T-helper 2 cell (primary cell): ENCODE measurements around the gene SACS.
A peak's percentile ranks its signal among the peaks of the same experiment; 100 is the strongest.
"Not testable (repeated sequence)": the region's sequence is repeated elsewhere in the genome, so short reads cannot be mapped to it uniquely, and the experiment has no call there.

Experiments
- DNase-seq, 5 experiments: peaks; one replicate each; pipeline versions ENCODE4 v3.0.0 to v3.0.0-alpha.2; 2012 to 2022

Gene SACS

DNA sequence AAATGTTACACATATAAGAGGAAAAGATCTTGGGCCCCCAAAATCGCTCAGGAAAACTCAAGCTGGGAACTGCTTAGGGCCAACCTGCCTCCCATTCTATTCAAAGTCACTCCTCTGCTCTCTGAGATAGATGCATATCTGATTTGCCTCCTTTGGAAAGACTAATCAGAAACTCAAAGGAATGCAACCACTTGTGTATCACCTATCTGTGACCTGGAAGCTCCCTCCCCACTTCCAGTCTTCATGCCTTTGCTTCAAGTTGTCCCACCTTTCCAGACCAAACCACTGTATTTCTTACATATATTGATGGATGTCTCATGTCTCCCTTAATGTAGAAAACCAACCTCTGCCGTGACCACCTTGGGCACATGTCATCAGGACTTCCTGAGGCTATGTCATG lies 32.3 kb downstream of the SACS start:
- not testable (repeated sequence) for DNase-seq

DNA sequence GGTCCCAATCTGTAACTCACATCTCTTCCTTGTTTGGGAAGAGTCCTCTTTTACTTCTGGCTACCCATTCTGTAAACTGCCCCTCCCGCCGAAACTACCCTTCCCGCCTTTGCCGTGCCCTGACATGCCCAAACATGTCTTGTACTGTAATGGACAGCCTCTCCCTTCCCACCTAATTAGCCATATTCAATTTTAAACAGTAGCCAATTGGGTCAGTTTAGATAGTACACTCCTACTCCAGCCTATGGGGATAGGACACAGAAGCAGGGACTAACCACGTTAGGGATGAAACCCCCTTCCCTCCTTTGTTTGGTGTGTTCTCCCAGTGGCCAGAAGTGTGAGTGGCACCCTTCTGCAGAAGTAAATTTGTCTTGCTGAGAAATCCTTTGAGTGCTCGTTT lies 34.2 kb downstream of the SACS start:
- DNase-seq, result no peak

DNA sequence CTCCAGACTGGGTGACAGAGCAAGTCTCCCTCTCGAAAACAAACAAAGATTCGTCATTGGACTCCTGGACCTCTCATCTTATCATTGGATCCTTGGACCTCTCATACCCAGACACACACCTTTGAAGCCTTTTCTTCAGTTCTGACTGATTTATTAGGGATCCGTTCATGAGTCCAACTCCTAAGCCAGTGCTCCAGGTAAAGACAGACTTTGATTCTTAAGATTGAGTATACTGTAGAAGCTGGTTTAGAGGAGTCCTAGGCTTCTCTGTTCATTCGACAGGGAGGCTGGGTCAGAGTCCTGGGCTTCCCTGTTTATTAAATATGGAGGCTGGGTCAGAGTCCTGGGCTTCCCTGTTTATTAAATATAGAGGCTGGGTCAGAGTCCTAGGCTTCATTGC lies 38.7 kb downstream of the SACS start:
- no peak for DNase-seq

DNA sequence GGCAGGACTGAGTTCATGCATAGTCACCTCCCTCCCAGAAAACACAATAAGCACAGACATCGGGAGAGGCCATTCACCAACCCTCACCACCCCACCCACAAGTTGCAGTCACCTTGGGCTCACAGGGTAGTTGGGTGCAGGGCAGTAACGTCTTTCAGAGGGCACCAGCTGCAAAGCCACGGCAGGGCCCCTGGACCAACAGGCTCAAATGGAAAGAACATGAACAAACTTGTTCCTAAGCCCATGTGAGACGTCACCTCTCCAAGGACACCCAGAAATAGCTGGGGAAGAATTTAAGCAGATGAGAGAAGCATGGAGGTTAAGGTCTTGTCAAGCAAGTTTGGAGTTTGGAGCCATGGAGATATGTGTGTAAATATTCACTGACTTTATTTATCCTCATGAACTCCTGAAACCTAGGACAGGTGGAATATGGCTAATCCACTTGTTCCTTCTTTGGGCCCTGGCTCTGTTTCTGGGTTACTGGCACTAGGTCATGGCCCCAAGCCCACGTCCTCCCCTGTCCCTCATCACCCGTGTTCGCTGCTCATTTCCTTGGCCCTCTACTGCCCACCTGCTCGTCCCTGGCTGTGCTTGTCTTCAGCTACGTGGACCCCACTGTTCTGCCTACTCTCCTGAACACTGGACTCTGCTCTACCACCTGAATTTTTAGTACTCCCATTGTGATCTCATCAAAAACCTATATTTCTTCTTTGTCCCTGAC lies 40.4 kb downstream of the SACS start:
- no peak for DNase-seq

DNA sequence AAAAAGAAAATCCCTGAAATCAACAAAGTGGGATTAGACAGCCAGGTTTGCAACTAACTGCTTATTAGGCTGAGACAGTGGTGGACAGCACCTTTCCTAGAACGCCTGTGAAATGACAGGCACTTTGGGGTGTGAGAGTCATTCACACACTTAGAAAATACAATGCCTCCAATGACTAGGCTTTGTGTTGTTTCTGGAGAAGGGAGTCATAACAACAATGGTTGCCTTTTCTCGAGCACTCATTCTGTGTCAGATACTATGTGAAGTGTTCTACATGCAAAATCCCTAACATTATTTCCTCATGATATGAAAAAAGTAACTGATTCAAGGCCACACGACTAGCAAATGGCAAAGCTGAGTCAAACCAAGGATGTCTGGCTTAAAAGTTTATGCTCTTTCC lies 41.2 kb downstream of the SACS start:
- DNase-seq, result no peak

DNA sequence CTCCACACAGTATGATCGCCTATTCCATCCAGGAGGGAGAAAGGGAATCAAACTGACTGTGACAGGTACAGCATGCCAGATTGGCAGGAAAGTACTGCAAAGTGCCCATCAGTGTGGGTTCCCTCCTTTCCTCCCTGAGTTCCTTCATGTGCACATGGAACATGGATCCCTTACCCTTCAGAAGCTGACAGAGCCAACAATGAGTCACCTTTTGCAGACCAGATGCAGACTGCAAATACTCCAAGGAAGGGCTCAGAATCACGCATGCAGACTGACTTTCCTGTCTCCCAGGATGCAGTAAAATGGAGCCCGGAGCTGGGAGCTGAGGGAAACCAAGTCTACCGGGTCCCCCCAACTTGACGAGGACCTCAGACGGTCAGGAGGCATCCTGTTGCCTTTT lies 41.8 kb downstream of the SACS start:
- no peak for DNase-seq

DNA sequence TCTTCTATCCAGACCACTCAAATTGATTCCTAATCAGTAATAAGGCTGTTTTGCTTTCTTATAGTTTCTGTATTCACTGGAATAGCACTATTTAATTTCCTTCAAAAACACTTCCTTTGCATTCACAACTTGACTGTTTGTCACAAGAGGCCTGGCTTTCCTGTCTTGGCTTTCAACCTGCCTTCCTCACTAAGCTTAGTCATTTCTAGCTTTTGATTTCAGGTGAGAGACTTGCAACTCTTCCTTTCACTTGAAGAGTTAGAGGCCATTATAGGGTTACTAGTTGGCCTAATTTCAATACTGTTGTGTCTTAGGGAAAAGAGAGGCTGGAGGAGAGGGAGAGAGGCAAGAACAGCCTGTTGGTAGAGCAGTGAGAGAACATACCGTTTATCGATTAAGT lies 47.0 kb downstream of the SACS start:
- peak in 1 of 5 experiments; percentile 76 for DNase-seq

DNA sequence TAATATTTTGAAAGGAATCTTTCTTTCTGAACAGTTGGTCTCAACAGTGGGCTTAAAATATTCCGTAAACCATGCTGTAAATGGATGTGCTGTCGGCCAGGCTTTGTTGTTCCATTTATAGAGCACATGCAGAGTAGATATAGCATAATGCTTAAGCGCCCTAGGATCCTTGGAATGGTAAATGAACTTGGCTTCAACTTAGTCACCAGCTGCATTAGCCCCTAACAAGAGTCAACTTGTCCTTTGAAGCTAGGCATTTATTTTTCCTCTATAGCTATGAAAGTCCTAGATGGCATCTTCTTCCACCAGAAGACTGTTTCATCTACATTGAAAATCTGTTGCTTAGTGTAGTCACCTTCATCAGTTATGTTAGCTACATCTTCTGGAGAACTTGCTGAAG lies 47.6 kb downstream of the SACS start:
- DNase-seq, result no peak

DNA sequence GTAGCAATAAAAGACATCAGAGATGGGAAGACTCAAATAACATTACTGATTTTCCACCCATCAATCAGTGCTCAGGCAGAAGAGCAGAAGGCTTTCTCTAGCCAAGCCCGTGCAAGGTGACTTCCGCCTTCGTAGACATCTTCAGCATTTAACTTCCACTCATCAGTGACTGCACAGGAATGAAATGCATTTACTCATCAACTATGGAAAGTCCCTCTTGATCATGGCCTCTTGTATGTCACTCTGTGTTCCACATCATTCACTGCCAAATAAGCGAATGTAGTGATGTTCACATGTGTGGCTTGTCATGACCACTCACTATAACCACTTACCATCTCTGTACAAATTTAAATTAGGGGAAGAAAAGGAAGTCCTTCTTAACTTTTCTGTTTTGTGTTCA lies 49.4 kb downstream of the SACS start:
- peak in 1 of 5 experiments; percentile 48 for DNase-seq

DNA sequence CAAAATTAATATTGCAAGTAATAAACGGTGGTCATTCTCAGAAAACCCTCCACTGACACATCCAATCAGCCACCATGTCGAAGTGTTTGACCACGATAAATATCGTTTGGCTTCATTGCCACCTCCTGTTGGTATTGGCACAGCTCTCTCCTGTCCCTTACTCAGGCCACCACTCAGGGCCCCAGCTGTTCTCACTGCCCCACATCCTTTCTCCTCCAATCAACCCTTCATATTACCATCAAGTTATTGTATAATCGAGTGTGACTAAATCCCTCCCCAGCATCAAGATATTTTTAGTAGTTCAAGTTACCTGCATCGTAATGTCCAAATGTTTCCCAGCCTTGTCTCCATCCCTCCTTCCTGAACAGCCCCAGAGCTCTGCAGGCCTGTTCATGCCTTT lies 50.4 kb downstream of the SACS start:
- DNase-seq, result no peak

DNA sequence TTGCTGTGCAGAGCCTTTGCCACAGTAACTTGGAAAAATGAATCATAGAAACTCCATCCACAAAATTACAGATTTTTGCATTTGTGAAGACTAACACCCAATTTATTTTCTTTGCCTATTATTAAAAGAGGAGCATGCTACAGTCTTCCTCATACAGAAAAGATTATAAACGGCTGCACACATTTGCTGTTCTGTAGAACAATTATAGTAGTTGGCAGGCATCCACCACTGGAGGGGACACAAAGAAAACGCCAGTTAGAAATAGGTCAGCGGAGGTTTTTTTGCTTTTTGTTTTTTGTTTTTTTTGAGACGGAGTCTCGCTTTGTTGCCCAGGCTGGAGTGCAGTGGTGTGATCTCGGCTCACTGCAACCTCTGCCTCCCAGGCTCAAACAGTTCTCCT lies 51.6 kb downstream of the SACS start:
- DNase-seq, result no peak

DNA sequence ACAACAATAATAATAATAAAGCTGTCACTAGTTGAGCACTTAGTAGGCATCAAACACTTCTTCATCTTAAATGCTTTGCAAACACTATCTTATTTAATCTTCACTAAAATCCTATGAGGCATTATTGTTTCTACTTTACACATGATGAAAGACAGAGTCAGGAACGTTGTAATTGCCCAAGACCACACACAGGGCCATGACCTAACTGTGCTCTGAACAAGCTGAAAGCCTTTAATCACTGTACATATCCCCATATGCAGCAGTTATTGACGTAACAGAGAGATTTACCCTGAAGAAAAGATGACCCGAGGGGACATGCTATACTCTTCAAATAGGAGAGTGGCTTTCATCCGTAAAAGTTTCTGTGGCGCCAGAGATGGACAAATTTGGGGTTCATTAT lies 53.0 kb downstream of the SACS start:
- no peak for DNase-seq

DNA sequence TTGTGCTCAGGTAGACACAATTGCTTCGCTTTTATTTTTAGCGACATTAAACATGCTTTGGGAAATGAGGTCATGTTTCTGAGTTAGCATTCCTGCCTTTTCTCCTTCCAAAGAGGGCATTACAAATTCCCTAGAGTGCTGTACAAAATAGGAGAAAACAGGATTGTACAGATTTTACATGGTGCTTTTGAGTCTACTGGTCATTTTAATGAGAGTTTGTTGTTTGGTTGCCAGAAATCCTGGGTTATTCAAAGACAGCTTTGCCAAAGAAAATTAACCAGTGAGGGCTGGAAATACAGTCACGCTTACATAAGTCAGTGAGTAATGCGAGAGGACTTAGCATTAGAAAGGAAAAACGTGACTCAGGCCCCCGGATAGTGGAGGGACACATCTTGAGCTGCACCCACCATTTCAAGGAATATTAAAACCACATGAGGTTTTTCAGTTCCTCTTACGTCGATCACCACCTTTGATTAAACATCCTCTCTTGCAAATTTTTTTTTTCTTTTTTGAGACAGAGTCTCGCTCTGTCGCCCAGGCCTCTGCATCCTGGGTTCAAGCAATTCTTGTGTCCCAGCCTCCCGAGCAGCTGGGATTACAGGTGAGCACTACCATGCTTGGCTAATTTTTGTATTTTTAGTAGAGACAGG lies 55.4 kb downstream of the SACS start:
- peak in 4 of 5 experiments; percentile 18 to 79 (median 42) for DNase-seq

DNA sequence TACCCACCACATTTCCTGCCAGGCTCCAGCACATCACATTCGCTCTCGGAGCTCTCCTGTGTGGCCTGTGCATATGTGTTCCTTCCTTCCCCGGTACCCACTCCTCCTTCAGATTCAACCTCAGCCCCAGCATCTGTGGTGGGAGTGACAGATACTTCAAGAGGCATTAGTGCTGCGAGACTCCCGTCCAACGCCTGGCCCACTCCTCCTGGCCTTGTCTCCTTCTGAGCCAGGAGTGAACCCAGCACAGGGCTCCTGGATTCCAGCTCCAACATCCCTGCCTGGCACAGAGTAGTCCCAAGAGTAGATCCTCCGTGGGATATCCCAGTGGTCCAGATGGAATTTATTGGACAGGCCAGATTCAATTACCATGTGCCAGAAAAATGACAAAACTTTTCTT lies 55.9 kb downstream of the SACS start:
- no peak for DNase-seq

DNA sequence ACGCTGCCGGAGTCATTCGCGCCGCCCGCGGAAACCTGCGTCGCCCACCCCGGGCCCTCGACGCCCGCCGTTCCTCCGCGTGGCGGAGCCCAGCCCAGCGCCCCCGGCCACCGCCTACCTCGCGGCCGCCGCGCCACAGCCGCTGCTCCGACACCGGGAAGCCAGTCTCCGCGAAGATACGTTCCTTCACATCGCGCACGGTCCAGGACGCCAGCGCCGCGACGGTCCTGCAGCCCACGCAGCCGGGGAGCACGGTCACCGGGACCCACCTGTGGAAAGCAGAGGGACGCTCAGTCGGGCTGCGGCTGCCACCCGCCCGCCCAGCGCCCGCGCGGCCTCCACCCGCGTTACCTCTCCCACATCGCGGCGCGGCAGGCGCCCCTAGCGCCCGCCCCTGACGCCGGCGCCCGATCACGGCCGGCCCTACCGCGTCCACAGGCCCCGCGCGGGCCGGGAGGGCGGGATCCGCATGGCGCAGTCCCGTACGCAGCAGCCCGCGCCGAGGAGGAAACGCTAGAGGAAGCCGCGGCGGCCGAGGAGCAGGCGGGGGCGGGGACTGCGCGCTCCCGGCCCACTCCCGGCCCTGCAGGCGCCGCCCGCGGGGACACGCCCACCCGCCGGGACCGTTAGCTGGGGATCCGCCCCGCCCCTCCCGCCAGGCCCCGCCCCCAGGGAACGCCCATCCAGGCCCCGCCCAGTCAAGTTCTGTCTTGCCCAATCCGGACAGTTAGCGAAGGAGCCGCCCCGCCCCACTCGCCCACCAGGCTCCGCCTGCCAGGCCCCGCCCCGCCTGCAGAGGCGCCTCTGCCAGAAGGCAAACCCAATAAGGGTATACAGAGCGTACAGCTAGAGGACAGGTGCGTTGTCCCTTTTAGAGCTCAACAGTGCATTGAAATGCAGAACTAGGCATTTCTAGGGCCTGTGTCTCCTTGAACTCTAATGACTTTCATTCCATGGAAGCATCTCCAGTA lies 58.2 kb downstream of the SACS start:
- peak; percentile 91 to 98 (median 97) for DNase-seq

DNA sequence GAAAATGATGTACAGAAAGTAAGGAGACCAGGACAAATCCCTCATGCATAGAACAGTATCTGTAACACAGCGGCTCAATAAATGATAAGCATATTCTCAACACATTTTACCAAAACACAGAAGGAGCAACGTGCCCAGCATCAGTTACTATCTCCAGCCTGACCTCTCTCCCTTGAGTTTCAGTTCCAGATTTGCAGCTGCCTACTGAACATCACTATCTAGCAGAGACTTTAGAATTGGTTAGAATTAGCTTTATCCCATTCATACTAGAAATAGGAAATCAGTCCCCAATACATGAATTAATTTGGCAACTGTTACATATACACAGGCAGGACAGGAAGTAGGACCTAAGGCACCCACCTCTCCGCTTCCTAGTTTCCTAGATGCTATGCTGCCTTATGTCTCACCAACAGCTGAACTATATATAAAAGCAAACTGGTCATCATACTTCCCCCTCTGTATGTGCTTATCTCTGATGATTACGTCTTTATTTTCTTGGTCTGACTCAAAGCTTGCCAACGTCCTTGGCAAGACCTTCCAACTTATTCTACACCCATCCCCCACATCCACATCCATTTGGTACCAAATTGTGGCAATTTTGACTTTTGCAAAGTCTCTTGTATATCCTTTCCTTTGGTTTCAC lies 61.1 kb downstream of the SACS start:
- DNase-seq, result peak in 1 of 5 experiments; percentile 46

DNA sequence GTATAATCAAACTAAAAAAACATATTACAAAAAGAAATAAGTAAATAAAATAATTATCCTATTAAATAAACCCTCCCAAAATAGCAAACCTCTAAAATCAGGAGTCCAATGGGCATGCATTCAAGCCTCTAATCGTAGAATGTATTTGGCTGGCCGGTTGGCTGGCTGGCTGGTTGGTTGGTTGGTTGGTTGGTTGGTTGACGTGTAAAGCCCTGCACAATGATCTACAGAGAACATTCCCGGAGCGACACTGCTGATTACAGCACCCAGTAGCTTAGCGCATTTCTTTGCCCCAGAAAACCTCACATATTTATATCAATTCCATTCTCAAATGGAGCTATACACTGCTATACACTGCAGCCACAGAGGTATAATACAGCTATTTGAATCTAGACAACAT lies 65.6 kb downstream of the SACS start:
- no peak for DNase-seq

DNA sequence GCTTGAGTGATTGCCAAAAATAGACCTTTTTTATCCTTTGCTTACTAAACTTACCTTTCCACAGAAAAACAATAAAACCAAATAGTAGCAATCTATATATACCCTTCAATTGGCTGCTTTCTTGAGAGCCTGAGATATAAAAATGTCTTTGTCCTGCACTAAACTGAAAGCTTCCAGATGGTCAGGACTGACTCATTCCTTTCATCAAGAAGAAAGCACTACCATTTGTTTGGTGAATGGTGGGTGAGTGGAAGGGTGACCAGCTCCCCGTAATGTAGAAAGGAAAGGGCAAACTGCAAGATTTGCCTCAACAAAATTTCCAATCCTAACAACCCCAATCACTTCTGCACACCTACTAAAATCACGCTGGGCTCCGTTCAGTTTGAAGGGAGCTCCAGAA lies 67.8 kb downstream of the SACS start:
- DNase-seq, result no peak

DNA sequence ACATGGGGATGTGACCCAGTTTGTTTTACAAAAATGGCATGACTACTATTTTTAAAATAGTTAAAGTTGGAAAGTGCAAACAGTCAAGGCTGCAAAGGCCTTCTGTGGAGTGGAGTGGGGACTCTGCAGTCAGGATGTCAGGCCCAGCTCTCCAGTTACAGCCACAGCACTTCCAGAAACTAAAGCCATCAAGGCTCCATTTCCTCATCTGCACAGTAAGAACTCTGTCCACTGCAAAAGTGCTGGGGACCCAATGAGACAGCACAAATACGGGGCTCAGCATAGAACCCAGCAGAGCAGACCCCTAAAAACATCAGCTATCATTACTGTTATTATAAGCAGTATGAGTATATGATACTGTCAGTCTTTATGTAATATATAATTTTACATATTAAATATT lies 73.6 kb downstream of the SACS start:
- no peak for DNase-seq

DNA sequence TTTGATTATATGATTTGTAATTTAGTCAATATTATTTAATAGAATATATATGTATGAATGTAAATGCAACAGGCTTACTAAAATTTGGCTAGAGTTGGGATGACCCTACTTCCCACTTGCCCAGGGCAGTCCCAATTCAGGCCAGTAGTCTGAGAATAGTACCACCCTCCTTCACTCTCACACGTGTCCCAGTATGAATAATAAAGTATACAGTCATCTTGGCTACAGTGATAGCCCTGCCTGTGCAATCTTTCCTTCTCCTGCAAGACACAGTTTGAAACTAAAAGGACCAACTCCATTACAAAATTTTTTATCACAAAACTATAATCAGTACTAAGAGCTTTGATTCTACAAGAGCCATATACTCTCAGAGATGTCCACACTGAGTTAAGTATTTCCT lies 76.2 kb downstream of the SACS start:
- DNase-seq, result no peak

DNA sequence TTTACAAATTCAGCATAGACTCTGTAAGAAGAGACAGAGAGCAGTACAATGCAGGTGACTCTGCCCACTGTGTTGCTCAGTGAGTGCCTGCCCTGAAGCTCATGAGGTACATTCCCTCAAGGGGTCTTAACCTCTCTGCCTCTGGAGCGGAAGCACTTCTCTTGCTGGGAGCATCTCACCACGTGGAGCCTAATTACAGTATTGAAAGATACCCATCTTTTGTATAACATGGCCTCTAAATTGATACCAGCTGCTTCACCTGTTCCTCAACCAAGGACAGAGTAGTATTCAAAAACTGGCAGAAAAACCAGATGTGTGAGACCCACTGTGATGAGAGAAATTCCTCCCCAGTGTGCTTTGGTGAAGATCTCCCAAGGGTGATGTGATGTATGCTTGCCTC lies 77.1 kb downstream of the SACS start:
- no peak for DNase-seq

DNA sequence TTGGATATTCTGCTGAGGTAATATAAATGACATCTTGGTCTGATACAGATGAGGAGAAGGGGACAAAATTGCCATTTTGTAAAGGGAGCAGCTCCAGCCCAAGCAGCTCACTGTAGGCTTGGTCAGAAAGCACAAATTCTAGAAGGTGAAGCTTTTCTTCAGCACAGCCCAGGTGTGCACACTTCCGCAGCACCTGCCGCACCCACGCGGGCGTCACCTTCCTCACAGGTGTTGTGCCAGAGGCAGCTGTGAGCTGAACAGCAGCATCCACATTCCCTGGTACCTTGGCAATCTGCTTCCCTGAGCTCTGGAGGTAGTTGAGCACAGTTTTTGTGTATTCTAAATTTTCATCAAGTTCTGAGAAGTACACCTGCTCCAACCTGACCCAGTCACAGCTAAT lies 79.0 kb downstream of the SACS start:
- DNase-seq, result no peak

DNA sequence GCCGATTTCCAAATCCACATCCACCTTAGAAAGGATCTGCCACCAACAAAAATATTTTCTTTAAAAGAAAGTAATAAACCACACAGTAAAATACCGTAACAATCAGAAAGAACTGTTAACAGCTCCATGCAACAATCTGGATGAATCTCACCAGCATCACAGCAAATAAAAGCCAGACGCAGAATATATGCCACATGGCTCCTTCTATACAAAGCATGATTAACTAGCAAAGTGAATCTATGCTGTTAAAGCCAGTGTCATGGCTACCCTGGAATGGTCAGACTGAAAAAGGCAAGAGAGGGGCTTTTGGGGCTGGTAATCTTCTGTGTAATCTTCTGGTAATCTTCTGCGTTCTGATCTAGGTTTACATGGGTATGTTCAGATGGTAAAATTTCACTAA lies 81.3 kb downstream of the SACS start:
- DNase-seq, result no peak
